ENCODE data around the gene PPP3R1.

The PPP3R1 gene

DNA sequence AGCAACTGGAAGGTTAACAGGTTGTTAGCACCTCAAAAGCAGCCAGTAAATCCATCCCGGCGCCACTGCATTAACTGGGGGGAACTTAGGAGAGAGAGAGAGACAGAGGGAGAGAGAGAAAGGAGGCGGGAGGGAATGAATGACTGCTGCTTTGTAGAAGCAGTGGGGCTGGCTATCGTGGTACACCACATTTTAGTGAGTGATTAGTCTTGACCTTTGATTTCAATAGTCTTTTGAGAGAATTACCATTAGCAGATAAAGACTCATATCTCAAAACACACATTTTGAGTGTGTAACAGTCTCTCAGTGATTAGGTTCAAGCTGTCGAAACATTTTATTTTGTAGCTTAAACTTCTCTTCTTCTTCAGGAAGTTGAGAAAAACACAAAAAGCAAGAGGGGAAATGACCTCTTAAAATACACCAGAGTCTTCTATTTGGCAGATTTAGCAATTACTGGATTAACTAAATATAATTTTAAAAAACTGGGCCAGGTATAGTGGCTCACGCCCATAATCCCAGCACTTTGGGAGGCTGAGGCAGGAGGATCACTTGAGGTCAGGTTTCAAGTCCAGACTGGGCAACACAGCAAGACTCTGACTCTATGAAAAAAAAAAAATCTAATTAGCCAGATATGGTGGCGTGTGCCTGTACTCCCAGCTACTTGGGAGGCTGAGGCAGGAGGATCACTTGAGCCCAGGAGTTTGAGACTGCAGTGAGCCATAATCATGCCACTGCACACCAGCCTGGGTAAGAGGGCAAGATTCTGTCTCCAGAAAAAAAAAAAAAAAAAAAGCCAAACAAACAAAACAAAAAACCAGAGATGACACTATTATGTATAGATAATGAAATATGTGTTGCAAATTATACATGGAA lies 116.6 kb downstream of the PPP3R1 start:
- DNase-seq: no peak

DNA sequence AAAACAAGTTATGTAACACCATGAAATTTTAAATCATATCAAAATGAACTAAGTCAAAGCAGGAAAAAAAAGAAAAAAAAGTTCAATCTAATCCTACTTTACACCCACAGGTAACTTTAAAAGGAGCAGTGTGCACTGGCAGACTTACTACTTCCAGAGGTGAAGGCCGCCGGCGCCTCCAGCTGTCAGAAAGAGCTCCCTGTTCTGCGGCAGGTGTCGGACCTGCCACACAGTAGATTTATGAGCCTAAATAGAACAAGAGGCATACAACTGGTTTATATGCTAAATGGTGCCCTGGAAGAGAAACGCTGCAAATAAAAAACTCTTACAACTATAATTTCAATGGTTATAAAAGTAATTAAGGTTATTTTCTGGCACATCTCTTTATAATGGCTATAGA lies 117.8 kb downstream of the PPP3R1 start:
- no peak for DNase-seq

DNA sequence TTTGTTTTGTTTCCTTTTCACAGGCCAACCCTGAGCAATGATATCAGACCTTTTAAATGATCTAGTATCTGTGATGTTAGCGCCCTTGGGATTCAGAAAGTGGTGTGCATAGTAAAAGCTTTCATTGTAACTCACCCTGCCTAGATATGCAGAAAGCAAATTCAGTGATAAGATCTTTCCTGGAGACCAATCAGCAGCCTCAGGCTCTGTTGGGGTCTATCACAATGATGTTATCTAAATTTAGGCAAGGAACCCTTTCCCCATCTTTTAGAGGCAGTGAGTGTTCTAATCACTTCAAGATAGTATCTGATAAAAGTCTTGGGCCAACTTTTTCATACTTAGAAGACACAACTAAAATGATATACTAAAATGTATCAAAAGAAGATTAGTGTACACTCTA lies 118.2 kb downstream of the PPP3R1 start:
- no peak for DNase-seq
